ENCODE results near the gene NPR3. TPM values are rescaled to one million over a fixed set of nuclear protein-coding genes. Genes with fewer than 3 reads are reported as not detected.

Gene NPR3
- total and polyA plus RNA-seq, 4 donors: 6.8 to 41.0 (median 14.0) TPM

GRCh38 chr5:32773944-32774343 lies 62.8 kb downstream of the NPR3 start:
- H3K36me3 ChIP-seq (ENCODE audit: control insufficient read depth, insufficient read depth, low read length): no peaks in the 10 kb centered on the region
- H3K4me3 ChIP-seq (ENCODE audit: low read depth, low read length): no peak overlapping the region
- H3K9me3 ChIP-seq (ENCODE audit: control insufficient read depth, insufficient read depth, low read length): no peaks in the 10 kb centered on the region
- DNase-seq (ENCODE audit: low read depth in 4 of 6, low spot score in 6 of 6): no peak
- H3K4me1 ChIP-seq (ENCODE audit: control insufficient read depth, insufficient read depth, low read length): no peaks in the 10 kb centered on the region
- 92% methylated on average over 1 of the region's 1 CpG for WGBS (ENCODE audit: insufficient coverage)
- no peak overlapping the region for H3K27ac ChIP-seq (ENCODE audit: low read depth, low read length)
- no peaks in the 10 kb centered on the region for H3K27me3 ChIP-seq (ENCODE audit: control insufficient read depth, insufficient read depth, low read length)

GRCh38 chr5:32776200-32776599 lies 65.1 kb downstream of the NPR3 start:
- Histone ChIP-seq H3K4me1 (ENCODE audit: control insufficient read depth, insufficient read depth, low read length) (no peaks in the 10 kb centered on the region), H3K36me3 (ENCODE audit: control insufficient read depth, insufficient read depth, low read length) (no peaks in the 10 kb centered on the region), H3K27me3 (ENCODE audit: control insufficient read depth, insufficient read depth, low read length) (no peaks in the 10 kb centered on the region), H3K9me3 (ENCODE audit: control insufficient read depth, insufficient read depth, low read length) (no peaks in the 10 kb centered on the region), H3K4me3 (ENCODE audit: low read depth, low read length) (no peak overlapping the region), H3K27ac (ENCODE audit: low read depth, low read length) (no peak overlapping the region)
- DNase-seq (ENCODE audit: low read depth in 4 of 6, low spot score in 6 of 6): no peak

- no peak overlapping the region for H3K4me3 ChIP-seq (ENCODE audit: low read depth, low read length)
- no CpG with 5 or more reads among the region's 2 CpGs for WGBS (ENCODE audit: insufficient coverage)
- no peak overlapping the region for H3K27ac ChIP-seq (ENCODE audit: low read depth, low read length)
- no peak for DNase-seq (ENCODE audit: low read depth in 4 of 6, low spot score in 6 of 6)
- no peaks in the 10 kb centered on the region for H3K4me1 ChIP-seq (ENCODE audit: control insufficient read depth, insufficient read depth, low read length)
- no peaks in the 10 kb centered on the region for H3K27me3 ChIP-seq (ENCODE audit: control insufficient read depth, insufficient read depth, low read length)
- no peaks in the 10 kb centered on the region for H3K9me3 ChIP-seq (ENCODE audit: control insufficient read depth, insufficient read depth, low read length)
- H3K36me3 ChIP-seq (ENCODE audit: control insufficient read depth, insufficient read depth, low read length): no peaks in the 10 kb centered on the region
These were observed 66.1 kb downstream of the NPR3 start for GRCh38 chr5:32777222-32777621.

- Histone ChIP-seq H3K27me3 (ENCODE audit: control insufficient read depth, insufficient read depth, low read length) (no peaks in the 10 kb centered on the region), H3K9me3 (ENCODE audit: control insufficient read depth, insufficient read depth, low read length) (no peaks in the 10 kb centered on the region), H3K4me3 (ENCODE audit: low read depth, low read length) (no peak overlapping the region), H3K27ac (ENCODE audit: low read depth, low read length) (no peak overlapping the region), H3K36me3 (ENCODE audit: control insufficient read depth, insufficient read depth, low read length) (no peaks in the 10 kb centered on the region), H3K4me1 (ENCODE audit: control insufficient read depth, insufficient read depth, low read length) (no peaks in the 10 kb centered on the region)
- WGBS (ENCODE audit: insufficient coverage): no CpG with 5 or more reads among the region's 2 CpGs
- no peak for DNase-seq (ENCODE audit: low read depth in 4 of 6, low spot score in 6 of 6)
These were observed 66.6 kb downstream of the NPR3 start for GRCh38 chr5:32777733-32778132.

- H3K4me3 ChIP-seq (ENCODE audit: low read depth, low read length): no peak overlapping the region
- no peaks in the 10 kb centered on the region for H3K36me3 ChIP-seq (ENCODE audit: control insufficient read depth, insufficient read depth, low read length)
- whole genome bisulfite sequencing (ENCODE audit: insufficient coverage): no CpG with 5 or more reads among the region's 2 CpGs
- no peak overlapping the region for H3K27ac ChIP-seq (ENCODE audit: low read depth, low read length)
- no peak for DNase-seq (ENCODE audit: low read depth in 4 of 6, low spot score in 6 of 6)
- H3K9me3 ChIP-seq (ENCODE audit: control insufficient read depth, insufficient read depth, low read length): no peaks in the 10 kb centered on the region
- H3K27me3 ChIP-seq (ENCODE audit: control insufficient read depth, insufficient read depth, low read length): no peaks in the 10 kb centered on the region
- no peaks in the 10 kb centered on the region for H3K4me1 ChIP-seq (ENCODE audit: control insufficient read depth, insufficient read depth, low read length)
These were observed 67.3 kb downstream of the NPR3 start for GRCh38 chr5:32778403-32778802.

GRCh38 chr5:32779754-32780415 lies 68.8 kb downstream of the NPR3 start:
- Histone ChIP-seq H3K4me3 (ENCODE audit: low read depth, low read length) (no peak overlapping the region), H3K36me3 (ENCODE audit: control insufficient read depth, insufficient read depth, low read length) (no peaks in the 10 kb centered on the region), H3K4me1 (ENCODE audit: control insufficient read depth, insufficient read depth, low read length) (no peaks in the 10 kb centered on the region), H3K27me3 (ENCODE audit: control insufficient read depth, insufficient read depth, low read length) (no peaks in the 10 kb centered on the region), H3K27ac (ENCODE audit: low read depth, low read length) (no peak overlapping the region), H3K9me3 (ENCODE audit: control insufficient read depth, insufficient read depth, low read length) (no peaks in the 10 kb centered on the region)
- no peak for DNase-seq (ENCODE audit: low read depth in 4 of 6, low spot score in 6 of 6)
- WGBS (ENCODE audit: insufficient coverage): 100% methylated on average over 2 of the region's 5 CpGs

- no peaks in the 10 kb centered on the region for H3K36me3 ChIP-seq (ENCODE audit: control insufficient read depth, insufficient read depth, low read length)
- H3K27ac ChIP-seq (ENCODE audit: low read depth, low read length): no peak overlapping the region
- H3K9me3 ChIP-seq (ENCODE audit: control insufficient read depth, insufficient read depth, low read length): no peaks in the 10 kb centered on the region
- peak in 1 of 6 donors; percentile 24 for DNase-seq (ENCODE audit: low read depth in 4 of 6, low spot score in 6 of 6)
- WGBS (ENCODE audit: insufficient coverage): 87% methylated on average over 8 of the region's 10 CpGs
- no peaks in the 10 kb centered on the region for H3K27me3 ChIP-seq (ENCODE audit: control insufficient read depth, insufficient read depth, low read length)
- no peaks in the 10 kb centered on the region for H3K4me1 ChIP-seq (ENCODE audit: control insufficient read depth, insufficient read depth, low read length)
- H3K4me3 ChIP-seq (ENCODE audit: low read depth, low read length): no peak overlapping the region
These were observed 69.4 kb downstream of the NPR3 start for GRCh38 chr5:32780508-32780919.

- Histone ChIP-seq H3K4me1 (ENCODE audit: control insufficient read depth, insufficient read depth, low read length) (no peaks in the 10 kb centered on the region), H3K4me3 (ENCODE audit: low read depth, low read length) (no peak overlapping the region)
- no CpG with 5 or more reads among the region's 4 CpGs for WGBS (ENCODE audit: insufficient coverage)
These were observed 72.5 kb downstream of the NPR3 start for GRCh38 chr5:32783661-32784060.

GRCh38 chr5:32785611-32786254 lies 74.6 kb downstream of the NPR3 start:
- H3K9me3 ChIP-seq (ENCODE audit: control insufficient read depth, insufficient read depth, low read length): no peaks in the 10 kb centered on the region
- no peak overlapping the region for H3K27ac ChIP-seq (ENCODE audit: low read depth, low read length)
- no peaks in the 10 kb centered on the region for H3K36me3 ChIP-seq (ENCODE audit: control insufficient read depth, insufficient read depth, low read length)
- no peak overlapping the region for H3K4me3 ChIP-seq (ENCODE audit: low read depth, low read length)
- WGBS (ENCODE audit: insufficient coverage): 73% methylated on average over 3 of the region's 3 CpGs
- DNase-seq (ENCODE audit: low read depth in 4 of 6, low spot score in 6 of 6): peak in 1 of 6 donors; percentile 21
- H3K4me1 ChIP-seq (ENCODE audit: control insufficient read depth, insufficient read depth, low read length): no peaks in the 10 kb centered on the region
- no peaks in the 10 kb centered on the region for H3K27me3 ChIP-seq (ENCODE audit: control insufficient read depth, insufficient read depth, low read length)

More at GRCh38 chr5:32783661-32784060, 72.5 kb downstream of the NPR3 start:
- no peaks in the 10 kb centered on the region for H3K9me3 ChIP-seq (ENCODE audit: control insufficient read depth, insufficient read depth, low read length)
- no peak for DNase-seq (ENCODE audit: low read depth in 4 of 6, low spot score in 6 of 6)
- no peaks in the 10 kb centered on the region for H3K27me3 ChIP-seq (ENCODE audit: control insufficient read depth, insufficient read depth, low read length)
- H3K27ac ChIP-seq (ENCODE audit: low read depth, low read length): no peak overlapping the region
- no peaks in the 10 kb centered on the region for H3K36me3 ChIP-seq (ENCODE audit: control insufficient read depth, insufficient read depth, low read length)

- peak in 1 of 6 donors; percentile 45 for DNase-seq (ENCODE audit: low read depth in 4 of 6, low spot score in 6 of 6)
- WGBS (ENCODE audit: insufficient coverage): no CpG with 5 or more reads among the region's 4 CpGs
- no peak overlapping the region for H3K27ac ChIP-seq (ENCODE audit: low read depth, low read length)
- no peaks in the 10 kb centered on the region for H3K36me3 ChIP-seq (ENCODE audit: control insufficient read depth, insufficient read depth, low read length)
- no peaks in the 10 kb centered on the region for H3K9me3 ChIP-seq (ENCODE audit: control insufficient read depth, insufficient read depth, low read length)
- no peaks in the 10 kb centered on the region for H3K27me3 ChIP-seq (ENCODE audit: control insufficient read depth, insufficient read depth, low read length)
- H3K4me1 ChIP-seq (ENCODE audit: control insufficient read depth, insufficient read depth, low read length): no peaks in the 10 kb centered on the region
- no peak overlapping the region for H3K4me3 ChIP-seq (ENCODE audit: low read depth, low read length)
These were observed 75.2 kb downstream of the NPR3 start for GRCh38 chr5:32786311-32786710.
